PC-3 (cell line): Measurements from ENCODE around the gene SDC1. TPM values are rescaled to one million over a fixed set of nuclear protein-coding genes. Genes with fewer than 3 reads are reported as not detected.

Source experiments
- ATAC-seq: fragments of 200-7000 bp; cut with Tn5 transposase; 2 replicates; pipeline ENCODE4 v1.9.1; 2020; ENCODE audit warnings: mild to moderate bottlenecking, moderate library complexity
- BruUV-seq: library from RNA; stranded (reverse); fragments of 400-500 nt; replicated peaks from 2 replicates; lab custom pipeline; 2021; lab: Mats Ljungman, UMichigan
- CTCF ChIA-PET: fragments of 300-600 bp; sonication (Branson Sonifier 250); formaldehyde crosslinking; loops from one replicate; lab custom pipeline; 2022; ENCODE audit warnings: antibody characterized with exemption; lab: Charles Lee
- POLR2A ChIA-PET: fragments of 300-600 bp; sonication (Branson Sonifier 250); formaldehyde crosslinking; loops from one replicate; lab custom pipeline; 2022; ENCODE audit warnings: antibody characterized with exemption; ENCODE audit not compliant: unreplicated experiment; lab: Charles Lee
- DNase-seq: peaks from one replicate; pipeline ENCODE4 v3.0.0-alpha.2; 2015
- H2AFZ ChIP-seq: fragments of 300-600 bp; sonication (generic); 2 replicates; pipeline ENCODE4 v1.6.0; 2016; ENCODE audit warnings: antibody characterized with exemption, low read length
- H3F3A ChIP-seq: fragments of 300-600 bp; sonication (generic); one replicate; pipeline ENCODE4 v1.6.0; 2017; ENCODE audit warnings: antibody characterized with exemption, low read length, control low read depth, mild to moderate bottlenecking; ENCODE audit not compliant: unreplicated experiment
- H3K27ac ChIP-seq: fragments of 300-600 bp; sonication (generic); 2 replicates; pipeline ENCODE4 v1.5.1; 2016; ENCODE audit warnings: mild to moderate bottlenecking, low read length
- H3K27me3 ChIP-seq: fragments of 300-600 bp; sonication (generic); 2 replicates; pipeline ENCODE4 v1.6.1; 2016; ENCODE audit warnings: low read length, mixed read lengths
- H3K36me3 ChIP-seq: fragments of 300-600 bp; sonication (generic); 2 replicates; pipeline ENCODE4 v1.6.1; 2016; ENCODE audit warnings: low read depth, mixed run types, low read length, mixed read lengths
- H3K4me1 ChIP-seq: fragments of 300-600 bp; sonication (generic); 2 replicates; pipeline ENCODE4 v1.5.1; 2016; ENCODE audit warnings: low read length; ENCODE audit not compliant: insufficient read depth
- H3K4me2 ChIP-seq: fragments of 300-600 bp; sonication (generic); 2 replicates; pipeline ENCODE4 v1.6.0; 2016; ENCODE audit warnings: low read length
- H3K4me3 ChIP-seq: fragments of 300-600 bp; sonication (generic); 2 replicates; pipeline ENCODE4 v1.5.1; 2016; ENCODE audit warnings: mild to moderate bottlenecking, low read length, mixed read lengths
- H3K79me2 ChIP-seq: fragments of 300-600 bp; sonication (generic); 2 replicates; pipeline ENCODE4 v1.6.1; 2017; ENCODE audit warnings: low read length, mixed read lengths
- H3K9ac ChIP-seq: fragments of 300-600 bp; sonication (generic); 2 replicates; pipeline ENCODE4 v1.6.0; 2016; ENCODE audit warnings: mild to moderate bottlenecking, low read length
- H3K9me2 ChIP-seq: fragments of 300-600 bp; sonication (generic); replicated peaks from 2 replicates; pipeline ENCODE4 v1.6.1; 2016; ENCODE audit warnings: mixed run types, low read length, mixed read lengths
- H3K9me3 ChIP-seq: fragments of 300-600 bp; sonication (generic); 2 replicates; pipeline ENCODE4 v1.6.1; 2016; ENCODE audit warnings: low read length, mixed read lengths
- H4K20me1 ChIP-seq: fragments of 300-600 bp; sonication (generic); 2 replicates; pipeline ENCODE4 v1.6.1; 2016; ENCODE audit warnings: low read length, mixed read lengths
- CTCF ChIP-seq: fragments of 300-600 bp; sonication (generic); conservative IDR thresholded peaks from 2 replicates; pipeline ENCODE4 v1.5.1; 2017; ENCODE audit warnings: antibody characterized with exemption, low read depth, mild to moderate bottlenecking, low read length
- EZH2 ChIP-seq: fragments of 300-600 bp; sonication (generic); IDR thresholded peaks from one replicate; pipeline ENCODE4 v1.6.1; 2017; ENCODE audit warnings: antibody characterized with exemption, mild to moderate bottlenecking, low read length; ENCODE audit not compliant: unreplicated experiment
- EZH2phosphoT487 ChIP-seq: fragments of 300-600 bp; sonication (generic); IDR thresholded peaks from 2 replicates; pipeline ENCODE4 v1.6.1; 2018; ENCODE audit warnings: mild to moderate bottlenecking, antibody characterized with exemption, low read length, borderline replicate concordance
- intact Hi-C: fragments of 100-400 bp; cut with micrococcal nuclease; formaldehyde crosslinking; loops from 2 replicates; pipeline ENCODE4 v1.9.0; 2023
- total RNA-seq: library from RNA; depleted of rRNA; stranded (reverse); fragments of >200 nt; gene quantifications from 2 replicates; pipeline ENCODE4 v1.2.3, GENCODE V29; 2014

SDC1 gene
- total RNA-seq, 1 experiment from 2014 or later = 358 TPM

GRCh38 chr2:20168727-20169696, 55.9 kb downstream of the SDC1 start:
- Histone ChIP-seq H3K79me2 (no peaks in the 10 kb centered on the region), H3K9me2 (no peaks in the 10 kb centered on the region), H2AFZ (no peak overlapping the region), H3K4me3 (no peak overlapping the region), H3K9me3 (no peaks in the 10 kb centered on the region), H3K27me3 (no peaks in the 10 kb centered on the region), H4K20me1 (no peaks in the 10 kb centered on the region), H3K4me1 (peaks cover 46% of the 10 kb centered on the region), H3K36me3 (no peaks in the 10 kb centered on the region), H3K27ac (peak overlapping the region; percentile 78), H3K9ac (no peak overlapping the region), H3F3A (no peaks in the 10 kb centered on the region), H3K4me2 (no peak overlapping the region)
- DNase-seq (no peak), ATAC-seq (no peak)
- ChIA-PET CTCF (no interaction called here), POLR2A (no interaction called here)
- TF ChIP-seq CTCF = no peak
- no peak for TF ChIP-seq EZH2
- BruUV-seq = no TSS peak
- intact Hi-C loops = no loop called here

GRCh38 chr2:20168048-20168726, 56.7 kb downstream of the SDC1 start:
- TF ChIP-seq CTCF = no peak
- no peak for TF ChIP-seq EZH2
- no peak for TF ChIP-seq EZH2phosphoT487
- ATAC-seq = peak; percentile 20
- Histone ChIP-seq H3K9me2 (no peaks in the 10 kb centered on the region), H3K36me3 (no peaks in the 10 kb centered on the region), H2AFZ (no peak overlapping the region), H3K4me1 (peaks cover 46% of the 10 kb centered on the region), H3K4me3 (no peak overlapping the region), H3K4me2 (no peak overlapping the region), H3F3A (no peaks in the 10 kb centered on the region), H3K27ac (no peak overlapping the region), H3K9ac (no peak overlapping the region), H3K27me3 (no peaks in the 10 kb centered on the region), H3K9me3 (no peaks in the 10 kb centered on the region), H4K20me1 (no peaks in the 10 kb centered on the region), H3K79me2 (no peaks in the 10 kb centered on the region)
- intact Hi-C loops = no loop called here
- POLR2A ChIA-PET = interaction anchor here (0.6 kb wide), 1 partner anchor 64 kb away, joined by 3 read pairs; no protein-coding TSS in a partner anchor
- no TSS peak for BruUV-seq
- no peak for DNase-seq
- CTCF ChIA-PET = no interaction called here
